Lung (tissue), 12 donors: ENCODE data around the gene MSH5. TPM values are rescaled to one million over a fixed set of nuclear protein-coding genes. Genes with fewer than 3 reads are reported as not detected.

Source experiments
- ATAC-seq: fragments of 200-7000 bp; cut with Tn5 transposase; one replicate; pipeline ENCODE4 v1.9.1; 2020; ENCODE audit warnings: moderate number of reproducible peaks; ENCODE audit not compliant: insufficient read depth, low FRiP score
- DNase-seq, 3 donors: peaks; one replicate each; pipeline ENCODE4 v3.0.0-alpha.2; 2013 to 2017
- H3K27ac ChIP-seq, 2 donors: one replicate each; pipeline ENCODE4 v1.5.1; 2013; ENCODE audit warnings: mild to moderate bottlenecking in 2 of 2, moderate library complexity in 2 of 2, control low read depth in 1 of 2, inconsistent platforms in 1 of 2, low read depth in 1 of 2, low read length in 1 of 2
- H3K27me3 ChIP-seq, 3 donors: one replicate each; pipeline ENCODE4 v1.5.1; 2013; ENCODE audit warnings: low read length in 2 of 3; ENCODE audit not compliant: control insufficient read depth in 3 of 3, insufficient read depth in 3 of 3
- H3K36me3 ChIP-seq, 4 donors: one replicate each; pipeline ENCODE4 v1.5.1; 2013; ENCODE audit warnings: low read length in 4 of 4, mild to moderate bottlenecking in 1 of 4, moderate library complexity in 1 of 4; ENCODE audit not compliant: control insufficient read depth in 4 of 4, insufficient read depth in 4 of 4
- H3K4me1 ChIP-seq, 5 donors: one replicate each; pipeline ENCODE4 v1.5.1; 2013; ENCODE audit warnings: low read length in 5 of 5, mild to moderate bottlenecking in 2 of 5, moderate library complexity in 1 of 5; ENCODE audit not compliant: control insufficient read depth in 5 of 5, insufficient read depth in 5 of 5
- H3K4me3 ChIP-seq: one replicate; pipeline ENCODE4 v1.5.1; 2013; ENCODE audit warnings: mild to moderate bottlenecking, control low read depth, moderate library complexity
- H3K9ac ChIP-seq, 2 donors: one replicate each; pipeline ENCODE4 v1.5.1; 2013; ENCODE audit warnings: low read length in 2 of 2, control low read depth in 1 of 2; ENCODE audit not compliant: insufficient read depth in 1 of 2
- H3K9me3 ChIP-seq, 4 donors: one replicate each; pipeline ENCODE4 v1.5.1; 2013; ENCODE audit warnings: low read length in 3 of 4, mild to moderate bottlenecking in 1 of 4, moderate library complexity in 1 of 4; ENCODE audit not compliant: control insufficient read depth in 4 of 4, insufficient read depth in 3 of 4
- WGBS, 2 donors: extraction: QIAGEN DNeasy Blood & Tissue Kit; methylation state at CpG; one replicate each; pipeline ENCODE4 v1.1.7; 2013; 5-methylcytosine and 5-hydroxymethylcytosine counted together
- polyA plus RNA-seq, 2 donors: library from polyadenylated mRNA; stranded (reverse); fragments of 200-250 nt; gene quantifications; one replicate each; pipeline ENCODE4 v1.2.1, GENCODE V29; 2013
- total RNA-seq, 2 donors: library from RNA; depleted of rRNA in 1 of 2; stranded (reverse); fragments of >200 nt in 1 of 2; gene quantifications; one replicate each; pipeline ENCODE4 v1.2.1, GENCODE V29; 2014 to 2021
- TF ChIP-seq, protein P1 (sequence below): IDR thresholded peaks from 2 replicates; pipeline ENCODE4 v1.5.1; 2012; ENCODE audit warnings: mild to moderate bottlenecking; ENCODE audit errors: control extremely low read depth, extremely low read depth
- donor health status: control.
- donor health status: control.
- donor health status: Bipolar disorder and iron deficiency.
- donor health status: healthy.
- donor health status: DM: yes; HTN: yes; CAD: no.

The MSH5 gene
- total and polyA plus RNA-seq, 4 donors, result 4.5 to 17.8 (median 13.4) TPM

DNA sequence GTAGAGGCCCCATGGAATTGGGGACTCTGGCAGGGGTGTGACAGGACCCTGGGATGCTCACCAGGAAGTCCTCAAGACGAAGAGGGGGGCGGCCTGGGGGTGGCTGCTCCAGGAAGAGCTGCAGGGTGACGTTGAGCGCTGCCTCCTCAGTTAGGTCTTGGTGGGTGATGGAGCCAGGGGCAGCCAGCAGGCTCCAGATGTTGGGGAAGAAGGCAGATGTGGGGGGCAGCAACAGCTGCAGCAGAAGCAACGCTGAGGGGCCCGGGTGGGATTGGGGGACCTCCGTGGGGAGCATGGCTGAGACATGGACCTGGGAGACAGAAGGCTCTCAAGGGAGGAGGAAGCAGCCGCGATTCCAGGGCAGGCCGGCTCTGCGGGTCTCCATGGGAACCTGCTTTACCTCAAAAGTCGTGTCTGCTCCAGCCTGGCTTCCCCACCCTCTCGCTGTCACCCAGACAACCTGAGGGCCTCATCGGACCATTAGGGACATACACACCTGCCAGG, 36.7 kb downstream of the MSH5 start:
- Histone ChIP-seq H3K9ac (no peak overlapping the region), H3K9me3 (no peaks in the 10 kb centered on the region), H3K4me1 (peaks cover 0 to 9% (median 0%) of the 10 kb centered on the region in 5 donors), H3K36me3 (peaks cover 0 to 27% (median 12%) of the 10 kb centered on the region in 4 donors), H3K27me3 (no peaks in the 10 kb centered on the region), H3K27ac (peak overlapping the region; percentile 49 to 57), H3K4me3 (no peak overlapping the region)
- TF ChIP-seq, protein P1, sequence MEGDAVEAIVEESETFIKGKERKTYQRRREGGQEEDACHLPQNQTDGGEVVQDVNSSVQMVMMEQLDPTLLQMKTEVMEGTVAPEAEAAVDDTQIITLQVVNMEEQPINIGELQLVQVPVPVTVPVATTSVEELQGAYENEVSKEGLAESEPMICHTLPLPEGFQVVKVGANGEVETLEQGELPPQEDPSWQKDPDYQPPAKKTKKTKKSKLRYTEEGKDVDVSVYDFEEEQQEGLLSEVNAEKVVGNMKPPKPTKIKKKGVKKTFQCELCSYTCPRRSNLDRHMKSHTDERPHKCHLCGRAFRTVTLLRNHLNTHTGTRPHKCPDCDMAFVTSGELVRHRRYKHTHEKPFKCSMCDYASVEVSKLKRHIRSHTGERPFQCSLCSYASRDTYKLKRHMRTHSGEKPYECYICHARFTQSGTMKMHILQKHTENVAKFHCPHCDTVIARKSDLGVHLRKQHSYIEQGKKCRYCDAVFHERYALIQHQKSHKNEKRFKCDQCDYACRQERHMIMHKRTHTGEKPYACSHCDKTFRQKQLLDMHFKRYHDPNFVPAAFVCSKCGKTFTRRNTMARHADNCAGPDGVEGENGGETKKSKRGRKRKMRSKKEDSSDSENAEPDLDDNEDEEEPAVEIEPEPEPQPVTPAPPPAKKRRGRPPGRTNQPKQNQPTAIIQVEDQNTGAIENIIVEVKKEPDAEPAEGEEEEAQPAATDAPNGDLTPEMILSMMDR, result no peak
- no peak for ATAC-seq
- 37% methylated on average over 13 to 14 of the region's 14 CpGs for WGBS, 2 donors
- DNase-seq, result peak in 1 of 3 donors; percentile 30

- H3K4me3 ChIP-seq, result no peak within 1 kb of the TSS
- H3K36me3 ChIP-seq, result peaks cover 0 to 33% (median 13%) of the 10 kb centered on the region in 4 donors
- no peaks in the 10 kb centered on the region for H3K9me3 ChIP-seq
- peaks cover 0 to 9% (median 0%) of the 10 kb centered on the region in 5 donors for H3K4me1 ChIP-seq
- ATAC-seq (peak; percentile 63), DNase-seq (peak; percentile 42 to 74 (median 57))
- 11 to 17% methylated on average over 15 of the region's 15 CpGs for WGBS, 2 donors
- H3K9ac ChIP-seq, result no peak within 1 kb of the TSS
- peak within 1 kb of the TSS; percentile 49 to 57 for H3K27ac ChIP-seq
- TF ChIP-seq, protein P1, result no peak
- H3K27me3 ChIP-seq, result no peaks in the 10 kb centered on the region
These were observed 37.3 kb downstream of the MSH5 start, which contains the start of gene VWA7 for GRCh38 chr6:31776989-31777666. Gene VWA7, minus strand, starts transcription at chr6:31777328. Its CDS starts 549 bp downstream, at chr6:31776779.

GRCh38 chr6:31777667-31778050, 37.9 kb downstream of the MSH5 start:
- H3K4me3 ChIP-seq, result no peak overlapping the region
- TF ChIP-seq, protein P1, result no peak
- 91 to 99% methylated on average over 5 of the region's 5 CpGs for WGBS, 2 donors
- H3K36me3 ChIP-seq, result peaks cover 2 to 38% (median 16%) of the 10 kb centered on the region in 4 donors
- no peak overlapping the region for H3K9ac ChIP-seq
- ATAC-seq (no peak), DNase-seq (no peak)
- peaks cover 0 to 9% (median 0%) of the 10 kb centered on the region in 5 donors for H3K4me1 ChIP-seq
- H3K27me3 ChIP-seq, result no peaks in the 10 kb centered on the region
- no peaks in the 10 kb centered on the region for H3K9me3 ChIP-seq
- peak overlapping the region; percentile 49 to 57 for H3K27ac ChIP-seq
